ENCODE data around the gene SGCE.

Gene SGCE

DNA sequence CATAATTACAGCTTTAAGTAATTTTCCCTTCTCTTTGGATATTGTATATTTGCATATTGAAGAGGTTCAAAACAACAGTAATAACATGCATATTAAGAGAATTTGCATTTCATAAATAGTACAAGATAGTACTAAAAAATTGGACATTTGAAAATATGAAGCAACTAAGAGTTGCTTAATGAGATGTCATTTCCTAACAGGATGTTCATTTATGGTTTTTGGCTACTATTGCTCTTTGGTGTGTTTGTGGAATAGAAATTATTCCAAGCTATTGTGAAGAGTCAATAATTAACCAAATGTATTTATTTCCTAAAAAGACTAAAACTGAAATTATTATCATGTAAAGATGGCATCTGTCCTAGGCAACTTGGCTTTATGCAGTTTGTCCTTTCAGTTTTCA, 4.1 kb upstream of the SGCE start:
- DNase-seq (ENCODE audit: extremely low read depth in 1 of 2, low read depth in 1 of 2): no peak

DNA sequence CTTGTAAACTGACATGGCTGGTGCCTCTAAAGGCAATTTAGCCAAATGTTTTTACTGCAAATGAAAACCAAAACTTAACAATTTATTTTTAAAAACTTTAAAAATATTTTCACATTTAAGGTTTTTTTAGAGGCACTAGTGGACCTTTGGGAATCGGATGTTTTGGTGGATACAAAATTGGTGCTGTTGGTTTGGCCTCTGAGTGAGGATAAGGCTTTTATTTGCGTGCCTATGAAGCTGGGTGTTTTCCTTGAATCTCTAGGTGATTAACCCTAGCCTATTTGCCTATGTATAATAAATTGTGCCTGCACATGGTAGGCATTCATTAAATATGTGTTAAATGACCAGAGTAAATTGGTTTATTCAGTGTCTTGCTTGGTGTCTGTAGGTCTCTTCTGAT, 2.9 kb upstream of the SGCE start:
- DNase-seq (ENCODE audit: extremely low read depth in 1 of 2, low read depth in 1 of 2): no peak

GRCh38 chr7:94657771-94658693, 2.1 kb upstream of the SGCE start:
- peak; percentile 76 to 88 for DNase-seq (ENCODE audit: extremely low read depth in 1 of 2, low read depth in 1 of 2)

GRCh38 chr7:94656925-94657731, 1.2 kb upstream of the SGCE start:
- DNase-seq (ENCODE audit: extremely low read depth in 1 of 2, low read depth in 1 of 2): no peak

- no peak for DNase-seq (ENCODE audit: extremely low read depth in 1 of 2, low read depth in 1 of 2)
These were observed 658 bp upstream of the SGCE start for GRCh38 chr7:94656658-94656924.

GRCh38 chr7:94655126-94655847, 646 bp downstream of the SGCE start:
- DNase-seq (ENCODE audit: extremely low read depth in 1 of 2, low read depth in 1 of 2): no peak

- no peak for DNase-seq (ENCODE audit: extremely low read depth in 1 of 2, low read depth in 1 of 2)
These were observed 1.2 kb downstream of the SGCE start for GRCh38 chr7:94654783-94655125.

DNA sequence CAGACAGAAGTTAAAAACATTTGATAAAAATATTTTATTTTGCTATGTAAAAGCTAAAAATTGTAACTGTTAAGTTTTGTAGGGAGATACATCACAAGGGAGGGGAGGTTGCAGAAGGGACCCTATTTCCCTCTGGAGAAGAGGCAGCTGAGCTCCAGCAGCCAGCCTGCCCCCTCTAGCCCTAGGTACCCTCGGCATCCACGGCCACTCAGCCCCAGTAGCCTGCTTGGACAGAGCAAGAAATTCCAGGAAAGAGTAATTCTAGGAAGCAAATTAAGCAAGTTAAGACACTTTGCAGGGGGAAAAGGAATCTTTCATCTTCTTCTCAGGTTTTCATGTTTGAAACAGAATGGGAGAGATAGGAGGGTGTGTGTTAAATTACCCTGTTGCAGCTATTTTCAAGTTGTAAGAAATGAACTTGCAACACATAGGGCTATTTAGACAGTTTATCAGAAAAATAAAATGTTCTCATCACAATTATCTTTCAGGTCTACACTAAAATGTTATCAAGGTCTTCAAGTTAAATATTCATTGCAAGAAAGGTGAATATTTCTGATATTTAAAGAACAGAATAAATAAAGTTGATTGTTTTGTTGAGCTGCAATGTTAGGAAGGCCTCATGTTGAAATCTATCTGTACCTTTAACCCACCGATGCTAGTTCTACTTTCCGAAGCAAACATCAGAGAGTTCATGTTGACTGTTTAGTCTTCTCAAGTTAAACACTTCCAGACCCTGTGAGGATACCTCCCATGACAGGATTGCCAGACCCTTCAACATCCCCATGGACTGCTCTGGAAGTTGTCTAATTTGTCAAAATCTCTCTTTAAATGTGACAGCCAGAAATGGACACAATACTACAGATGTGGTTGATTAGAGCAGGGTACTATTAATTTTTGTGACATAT, 5.5 kb downstream of the SGCE start:
- DNase-seq (ENCODE audit: extremely low read depth in 1 of 2, low read depth in 1 of 2): no peak

DNA sequence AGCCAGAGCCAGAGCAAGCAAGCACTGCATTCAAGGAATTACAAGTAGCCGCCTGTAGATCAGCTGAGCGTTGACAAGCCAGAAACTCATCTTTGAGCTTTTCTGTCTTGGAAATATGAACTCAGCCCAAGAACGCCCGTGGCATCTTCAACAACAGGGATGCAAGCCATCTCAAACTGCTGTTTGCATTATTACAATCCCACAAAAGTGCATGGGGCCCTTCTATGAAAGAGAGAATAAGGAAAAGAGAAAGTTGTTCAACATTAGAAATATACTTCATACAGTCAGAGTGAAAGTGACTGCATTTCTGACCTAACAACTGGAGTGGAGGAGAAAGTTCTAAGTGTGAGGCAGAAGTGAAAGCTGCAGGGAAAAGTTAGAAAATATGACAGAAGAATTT, 6.5 kb downstream of the SGCE start:
- no peak for DNase-seq (ENCODE audit: extremely low read depth in 1 of 2, low read depth in 1 of 2)

DNA sequence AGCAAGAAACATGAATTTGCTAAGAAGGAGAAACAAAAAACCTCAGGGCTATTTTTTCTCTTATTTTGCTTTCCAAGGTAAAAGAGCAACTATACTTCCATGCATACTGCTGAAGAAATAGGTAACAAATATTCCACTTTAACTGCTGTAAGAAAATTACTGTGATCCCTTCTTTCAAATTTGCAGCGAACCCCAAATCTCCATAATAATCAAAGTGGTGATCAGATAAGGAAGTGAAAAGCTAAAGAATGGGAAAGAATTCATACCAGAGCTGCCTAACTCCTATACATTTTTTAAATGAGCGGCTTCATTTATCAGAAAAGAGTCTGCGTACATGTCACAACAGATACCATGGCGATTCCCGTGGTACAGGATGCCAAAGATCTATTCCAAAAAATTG, 7.2 kb downstream of the SGCE start:
- no peak for DNase-seq (ENCODE audit: extremely low read depth in 1 of 2, low read depth in 1 of 2)

- DNase-seq (ENCODE audit: extremely low read depth in 1 of 2, low read depth in 1 of 2): no peak
These were observed 8.6 kb downstream of the SGCE start for GRCh38 chr7:94647295-94647694.

DNA sequence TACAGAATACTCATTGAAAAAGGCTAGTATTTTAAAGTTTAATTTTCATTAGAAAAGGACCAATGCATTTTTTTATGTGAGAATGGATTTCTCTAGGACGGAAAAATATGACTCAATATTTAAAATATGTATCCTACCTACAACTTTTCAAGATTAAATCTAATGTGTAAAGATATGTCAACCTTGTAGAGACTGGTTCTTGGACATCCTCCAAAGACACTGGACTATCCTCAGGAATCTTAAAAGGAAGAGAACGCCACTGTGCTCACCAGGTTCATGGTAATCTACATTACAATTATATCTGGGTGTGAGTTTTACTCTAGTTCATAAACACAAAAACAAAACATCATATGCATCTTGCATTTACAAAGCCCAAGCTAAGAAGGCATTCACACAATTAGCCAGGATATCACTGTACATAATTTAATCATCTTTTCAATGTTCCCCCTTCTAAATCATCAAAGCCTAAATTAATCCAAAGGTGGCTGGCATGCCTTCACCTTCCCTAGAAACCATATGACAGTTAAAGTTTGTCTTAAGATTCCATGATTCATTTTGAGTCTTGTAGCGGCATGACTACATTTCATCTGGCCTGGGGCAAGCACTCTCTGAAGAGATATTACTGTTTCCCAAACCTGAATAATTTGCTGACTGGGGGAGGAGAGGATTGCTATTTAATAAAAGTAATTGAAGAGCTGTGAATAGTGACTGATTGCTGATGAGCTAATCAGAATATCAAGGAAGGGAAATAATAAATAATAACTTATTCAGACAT, 12.0 kb downstream of the SGCE start:
- DNase-seq (ENCODE audit: extremely low read depth in 1 of 2, low read depth in 1 of 2): no peak

GRCh38 chr7:94642838-94643653, 12.9 kb downstream of the SGCE start:
- DNase-seq (ENCODE audit: extremely low read depth in 1 of 2, low read depth in 1 of 2): no peak

- no peak for DNase-seq (ENCODE audit: extremely low read depth in 1 of 2, low read depth in 1 of 2)
These were observed 16.5 kb downstream of the SGCE start for GRCh38 chr7:94639384-94639783.

GRCh38 chr7:94635687-94636086, 20.2 kb downstream of the SGCE start:
- no peak for DNase-seq (ENCODE audit: extremely low read depth in 1 of 2, low read depth in 1 of 2)

GRCh38 chr7:94634502-94634901, 21.4 kb downstream of the SGCE start:
- no peak for DNase-seq (ENCODE audit: extremely low read depth in 1 of 2, low read depth in 1 of 2)

- DNase-seq (ENCODE audit: extremely low read depth in 1 of 2, low read depth in 1 of 2): no peak
These were observed 22.2 kb downstream of the SGCE start for GRCh38 chr7:94633687-94634086.

- DNase-seq (ENCODE audit: extremely low read depth in 1 of 2, low read depth in 1 of 2): no peak
These were observed 23.0 kb downstream of the SGCE start for GRCh38 chr7:94633014-94633341.

DNA sequence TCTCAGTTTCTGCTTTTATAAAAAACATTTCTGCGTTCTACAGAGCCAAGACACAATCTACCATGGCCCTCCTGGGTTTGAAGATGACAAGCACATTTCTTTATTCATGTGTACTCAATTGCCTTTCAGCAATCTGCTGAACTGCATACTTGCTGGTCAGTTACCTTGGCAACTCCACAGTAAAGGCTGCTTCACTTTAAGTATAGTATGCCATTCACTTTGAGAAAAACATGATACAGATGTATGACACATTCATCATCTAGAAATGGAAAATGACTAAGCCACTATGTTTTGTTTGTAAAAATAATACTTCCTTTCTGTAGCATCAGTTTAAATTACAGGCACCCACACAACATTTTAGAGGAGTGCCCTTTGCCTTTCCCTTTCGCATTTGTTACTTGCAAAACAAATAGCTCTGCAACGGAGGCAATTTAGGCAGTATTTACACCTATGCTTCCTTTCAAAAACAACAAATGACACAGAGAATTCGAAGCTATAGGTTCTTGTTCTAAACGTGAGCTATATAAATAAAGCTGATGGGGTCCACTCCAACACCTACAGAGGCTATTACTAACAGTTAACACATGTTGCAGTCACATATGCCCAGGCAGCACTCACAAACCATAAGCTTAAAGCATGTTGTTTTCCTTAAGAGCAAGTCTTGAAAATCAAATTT, 23.5 kb downstream of the SGCE start:
- no peak for DNase-seq (ENCODE audit: extremely low read depth in 1 of 2, low read depth in 1 of 2)

Data from stimulated activated CD8-positive, alpha-beta memory T cell treated with anti-CD3 and anti-CD28 coated beads, Interleukin-7, amount 100 ng/mL, for 48 hours (primary cell).